ENCODE measurements around the gene MEX3C. TPM values are rescaled to one million over a fixed set of nuclear protein-coding genes. Genes with fewer than 3 reads are reported as not detected.

The MEX3C gene
- total RNA-seq, 1 donor from 2014 or later, result 38.7 TPM

Other genes with a start within 250 kb of the MEX3C start
- 9.6 TPM for gene ELAC1, start 229.6 kb downstream of the MEX3C start, total RNA-seq
- gene SMAD4, start 167.5 kb downstream of the MEX3C start, total RNA-seq, result 118 TPM